HT1080 (cell line): ENCODE measurements around the gene SH3RF1. TPM values are rescaled to one million over a fixed set of nuclear protein-coding genes. Genes with fewer than 3 reads are reported as not detected.
A peak's percentile ranks its signal among the peaks of the same experiment; 100 is the strongest.
"Not testable (repeated sequence)": the region's sequence is repeated elsewhere in the genome, so short reads cannot be mapped to it uniquely, and the experiment has no call there.

ENCODE experiments used
- DNase-seq: peaks from one replicate; pipeline ENCODE4 v3.0.0-alpha.2; 2015; ENCODE audit warnings: low read depth
- total RNA-seq: library from RNA; depleted of rRNA; stranded (reverse); fragments of >200 nt; shearing (Covaris generic); gene quantifications from 2 replicates; pipeline ENCODE4 v1.2.3, GENCODE V29; 2014

SH3RF1 gene
- total RNA-seq, 1 experiment from 2014 or later, result 12.0 TPM

DNA sequence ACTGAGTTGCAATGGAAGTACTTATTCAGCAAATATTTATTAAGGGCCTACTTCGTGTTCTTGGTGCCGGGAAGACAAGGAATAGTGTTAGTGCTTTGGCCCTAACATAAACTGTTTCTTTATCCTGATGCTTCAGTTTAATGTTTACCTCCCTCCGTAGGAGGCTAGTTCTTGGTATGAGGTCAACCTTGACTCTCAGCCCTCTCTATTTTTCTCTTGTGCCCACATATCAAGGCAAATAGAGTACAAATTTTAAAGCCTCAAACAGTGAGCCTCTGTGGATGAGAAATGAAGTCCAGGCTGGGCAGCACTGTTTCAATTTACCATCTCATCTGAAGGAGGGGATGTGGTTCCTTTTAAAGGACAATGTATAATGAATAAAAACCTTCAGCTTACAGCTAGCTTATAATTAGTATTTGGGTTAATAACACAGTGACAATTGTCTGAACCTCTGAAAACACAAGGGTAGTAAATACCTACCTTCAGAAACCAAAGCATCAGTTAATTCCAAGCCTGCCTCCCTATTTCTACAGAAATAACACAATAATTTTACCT, 68.5 kb downstream of the SH3RF1 start:
- DNase-seq, result no peak

DNA sequence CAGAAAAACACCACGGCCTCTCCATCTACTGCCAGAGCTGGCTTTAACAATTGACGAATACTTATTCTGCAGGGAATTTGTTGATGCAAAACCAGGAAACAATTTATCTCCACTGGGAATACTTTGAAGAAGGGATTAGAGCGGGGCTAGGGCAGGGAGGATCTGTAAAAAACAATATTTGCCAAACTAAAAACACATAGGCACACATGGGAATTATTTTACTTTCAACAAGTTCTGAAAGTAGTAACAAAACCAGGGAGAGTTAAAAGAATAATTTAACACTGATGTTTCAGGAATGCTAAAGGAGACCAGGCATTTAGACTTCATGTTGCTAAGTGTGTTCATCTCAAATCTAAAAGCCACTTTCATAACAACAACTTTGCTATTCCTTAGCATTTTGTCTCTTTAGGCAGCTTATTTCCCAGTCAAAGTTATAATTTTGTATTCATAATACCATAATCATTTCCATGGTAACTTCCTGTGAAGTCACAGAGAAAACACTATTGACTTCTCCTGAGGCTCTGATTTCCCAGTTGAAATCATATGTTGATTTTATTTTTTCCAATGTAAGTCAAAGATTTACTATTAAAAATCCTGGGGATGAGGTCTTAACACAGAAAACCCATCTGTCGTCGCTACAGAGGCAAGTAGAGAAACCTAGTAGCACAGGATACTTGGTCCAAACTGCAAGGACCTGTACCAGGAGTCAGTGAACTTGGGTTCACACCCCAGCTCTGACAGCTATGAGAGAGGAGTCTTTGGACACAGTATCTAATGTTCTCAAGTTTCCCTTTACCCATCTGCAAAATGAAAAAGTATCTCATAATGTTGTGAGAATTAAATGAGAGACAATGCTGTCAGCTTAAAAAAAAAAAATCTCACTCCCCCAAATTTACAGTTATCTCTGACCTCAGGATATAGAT, 69.3 kb downstream of the SH3RF1 start:
- no peak for DNase-seq

DNA sequence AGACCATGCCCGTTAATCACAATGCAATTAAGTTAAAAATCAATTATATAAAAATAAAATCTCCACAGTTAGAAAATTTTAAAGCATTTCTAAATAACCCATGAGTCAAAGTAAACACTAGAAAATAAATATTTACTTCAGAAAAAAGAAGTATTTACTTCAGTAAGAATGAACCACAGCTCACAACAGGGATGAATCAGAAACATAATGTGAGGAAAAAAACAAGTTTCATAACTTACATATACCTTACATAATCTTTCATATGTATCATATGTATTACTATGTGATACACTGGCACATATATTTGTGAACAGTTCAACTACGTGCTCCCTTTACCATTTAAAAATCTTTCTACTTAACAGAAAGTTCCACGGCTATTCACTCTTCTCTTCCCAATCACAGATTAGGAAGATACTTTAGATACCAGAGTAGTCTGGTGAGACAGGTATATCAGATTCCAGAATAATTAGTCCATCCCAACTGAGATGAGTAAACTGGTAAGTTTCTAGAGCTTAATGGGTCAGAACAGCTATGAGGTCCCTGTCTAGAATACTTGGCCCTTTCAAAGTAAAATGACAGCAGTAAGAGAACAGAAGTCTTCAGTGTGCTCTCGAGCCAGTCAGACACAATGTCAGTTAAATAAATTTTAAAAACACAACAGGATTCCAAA, 70.3 kb downstream of the SH3RF1 start:
- DNase-seq, result no peak

GRCh38 chr4:169199184-169199583, 71.6 kb downstream of the SH3RF1 start:
- DNase-seq, result no peak

GRCh38 chr4:169198167-169198566, 72.6 kb downstream of the SH3RF1 start:
- DNase-seq, result no peak

DNA sequence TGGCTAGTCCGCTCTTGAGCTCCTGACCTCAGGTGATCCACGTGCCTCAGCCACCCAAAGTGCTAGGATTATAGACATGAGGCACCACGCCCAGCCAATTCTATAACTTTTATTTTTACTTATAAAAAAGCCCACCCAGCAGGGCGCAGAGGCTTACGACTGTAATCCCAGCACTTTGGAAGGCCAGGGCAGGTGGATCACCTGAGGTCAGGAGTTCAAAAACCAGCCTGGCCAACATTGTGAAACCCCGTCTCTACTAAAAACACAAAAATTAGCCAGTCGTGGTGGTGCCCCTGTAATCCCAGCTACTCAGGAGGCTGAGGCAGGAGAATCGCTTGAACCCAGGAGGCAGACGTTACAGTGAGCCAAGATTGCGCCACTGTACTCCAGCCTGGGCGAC, 73.5 kb downstream of the SH3RF1 start:
- not testable (repeated sequence) for DNase-seq

- DNase-seq, result no peak
These were observed 75.7 kb downstream of the SH3RF1 start for GRCh38 chr4:169195032-169195431.

DNA sequence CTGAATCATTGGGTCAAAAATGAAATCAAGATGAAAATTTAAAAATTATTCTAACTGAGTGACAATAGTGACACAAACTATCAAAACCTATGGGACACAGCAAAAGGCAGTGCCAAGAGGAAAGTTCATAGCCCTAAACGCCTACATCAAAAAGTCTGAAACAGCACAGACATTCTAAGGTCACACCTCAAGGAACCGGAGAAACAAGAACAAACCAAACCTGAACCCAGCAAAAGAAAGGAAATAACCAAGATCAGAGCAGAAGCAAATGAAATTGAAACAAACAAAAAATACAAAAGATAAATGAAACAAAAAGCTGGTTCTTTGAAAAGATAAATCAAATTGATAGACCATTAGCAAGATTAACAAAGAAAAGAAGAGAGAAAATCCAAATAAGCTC, 80.8 kb downstream of the SH3RF1 start:
- DNase-seq, result not testable (repeated sequence)

GRCh38 chr4:169189372-169189771, 81.4 kb downstream of the SH3RF1 start:
- no peak for DNase-seq

DNA sequence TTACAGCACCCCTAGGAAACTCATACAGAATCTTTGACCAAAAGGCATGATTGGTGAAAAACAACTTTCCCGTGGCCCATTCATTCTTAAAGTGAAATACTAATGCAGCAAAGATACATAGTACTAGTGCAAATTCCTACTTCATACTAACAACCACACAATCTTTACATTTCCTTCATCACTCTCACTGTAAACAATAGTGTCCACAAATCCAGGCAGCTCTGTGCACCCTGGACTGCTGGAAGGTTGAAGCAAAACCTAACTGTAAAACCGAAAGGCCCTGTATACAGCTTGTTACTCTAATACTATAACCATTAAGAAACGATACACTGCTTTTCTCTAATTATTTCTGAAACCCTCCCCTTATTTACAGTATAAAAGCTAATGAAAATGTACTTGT, 82.6 kb downstream of the SH3RF1 start:
- no peak for DNase-seq

- no peak for DNase-seq
These were observed 85.4 kb downstream of the SH3RF1 start for GRCh38 chr4:169185133-169185956.

- no peak for DNase-seq
These were observed 86.1 kb downstream of the SH3RF1 start for GRCh38 chr4:169184686-169185085.

DNA sequence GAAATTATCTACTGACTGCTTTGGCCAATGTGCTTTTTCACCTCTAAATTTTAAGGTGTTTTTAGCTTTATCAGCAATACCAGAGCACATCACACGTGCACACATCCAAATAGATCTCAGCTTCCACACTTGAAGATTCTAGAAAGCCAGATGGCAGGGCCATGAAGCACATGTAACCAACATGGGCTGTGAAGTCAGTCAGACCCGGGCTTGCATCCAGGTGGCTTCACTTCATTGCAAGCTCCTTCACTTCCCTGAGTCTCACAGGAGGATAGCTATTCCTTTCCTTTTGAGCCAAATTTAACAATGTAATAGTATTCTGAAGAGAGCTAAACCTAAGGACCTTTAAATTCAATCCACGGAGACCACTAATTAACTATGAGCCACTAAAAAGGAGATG, 86.5 kb downstream of the SH3RF1 start:
- no peak for DNase-seq

- DNase-seq, result no peak
These were observed 87.2 kb downstream of the SH3RF1 start for GRCh38 chr4:169183581-169183980.

- DNase-seq, result no peak
These were observed 90.9 kb downstream of the SH3RF1 start for GRCh38 chr4:169179609-169180521.

- not testable (repeated sequence) for DNase-seq
These were observed 92.7 kb downstream of the SH3RF1 start for GRCh38 chr4:169178092-169178491.

DNA sequence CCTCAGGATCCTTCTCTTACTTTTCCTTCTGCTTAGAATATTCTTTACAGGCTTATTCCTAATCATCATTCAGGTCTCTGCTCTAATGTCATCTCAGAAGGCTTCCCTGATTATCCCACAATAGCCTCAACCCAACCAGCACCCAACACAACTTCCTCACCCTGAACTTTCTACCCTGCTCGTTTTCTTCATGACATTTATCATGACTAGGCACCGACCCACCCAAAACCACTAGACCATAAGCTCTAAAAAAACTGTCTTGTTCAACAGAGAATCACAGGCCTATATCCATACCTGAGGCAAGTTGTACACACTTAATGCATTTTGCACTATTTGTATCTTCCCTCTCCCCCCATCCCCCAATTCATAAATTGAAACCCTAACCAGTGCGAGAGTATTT, 95.3 kb downstream of the SH3RF1 start:
- no peak for DNase-seq

- DNase-seq, result no peak
These were observed 95.7 kb downstream of the SH3RF1 start for GRCh38 chr4:169175035-169175434.

GRCh38 chr4:169174247-169174646, 96.5 kb downstream of the SH3RF1 start:
- DNase-seq, result peak; percentile 10
